Measurements from ENCODE around the gene JAK1.

JAK1 gene

GRCh38 chr1:64891448-64891825, 74.9 kb downstream of the JAK1 start:
- no peak overlapping the region for H3K4me3 ChIP-seq (ENCODE audit: low read depth, low read length)
- in situ Hi-C loops (cut with HindIII; ENCODE audit: low sequenced_read_pairs), result no loop called here
- DNase-seq (ENCODE audit: low read depth, low spot score), result no peak
- TF ChIP-seq CTCF (IDR thresholded peaks at IDR 0.05; ENCODE audit: low read depth, low read length), result no peak

GRCh38 chr1:64890699-64891447, 75.5 kb downstream of the JAK1 start:
- DNase-seq (ENCODE audit: low read depth, low spot score), result no peak
- no peak overlapping the region for H3K4me3 ChIP-seq (ENCODE audit: low read depth, low read length)
- no peak for TF ChIP-seq CTCF (IDR thresholded peaks at IDR 0.05; ENCODE audit: low read depth, low read length)
- in situ Hi-C loops (cut with HindIII; ENCODE audit: low sequenced_read_pairs), result no loop called here

- no peak for TF ChIP-seq CTCF (IDR thresholded peaks at IDR 0.05; ENCODE audit: low read depth, low read length)
- H3K4me3 ChIP-seq (ENCODE audit: low read depth, low read length), result no peak overlapping the region
- in situ Hi-C loops (cut with HindIII; ENCODE audit: low sequenced_read_pairs), result no loop called here
These were observed 78.6 kb downstream of the JAK1 start for GRCh38 chr1:64887689-64888217.

GRCh38 chr1:64886877-64887276, 79.5 kb downstream of the JAK1 start:
- in situ Hi-C loops (cut with HindIII; ENCODE audit: low sequenced_read_pairs), result no loop called here
- no peak overlapping the region for H3K4me3 ChIP-seq (ENCODE audit: low read depth, low read length)
- no peak for TF ChIP-seq CTCF (IDR thresholded peaks at IDR 0.05; ENCODE audit: low read depth, low read length)
- DNase-seq (ENCODE audit: low read depth, low spot score), result no peak

More at GRCh38 chr1:64887689-64888217, 78.6 kb downstream of the JAK1 start:
- no peak for DNase-seq (ENCODE audit: low read depth, low spot score)

GRCh38 chr1:64885648-64886047, 80.7 kb downstream of the JAK1 start:
- no peak for DNase-seq (ENCODE audit: low read depth, low spot score)
- no peak for TF ChIP-seq CTCF (IDR thresholded peaks at IDR 0.05; ENCODE audit: low read depth, low read length)
- in situ Hi-C loops (cut with HindIII; ENCODE audit: low sequenced_read_pairs), result no loop called here
- no peak overlapping the region for H3K4me3 ChIP-seq (ENCODE audit: low read depth, low read length)

GRCh38 chr1:64884261-64885040, 81.9 kb downstream of the JAK1 start:
- no peak for TF ChIP-seq CTCF (IDR thresholded peaks at IDR 0.05; ENCODE audit: low read depth, low read length)
- in situ Hi-C loops (cut with HindIII; ENCODE audit: low sequenced_read_pairs), result no loop called here
- peak; percentile 43 for DNase-seq (ENCODE audit: low read depth, low spot score)
- H3K4me3 ChIP-seq (ENCODE audit: low read depth, low read length), result no peak overlapping the region
